Spleen (tissue), 13 donors: Measurements from ENCODE around the gene FBXL12. TPM values are rescaled to one million over a fixed set of nuclear protein-coding genes. Genes with fewer than 3 reads are reported as not detected.
A peak's percentile ranks its signal among the peaks of the same experiment; 100 is the strongest.

Experiments used
- DNase-seq: peaks from one replicate; pipeline ENCODE4 v3.0.0-alpha.2; 2020
- H3K27ac ChIP-seq, 8 donors: fragments of 200-600 bp; sonication (generic) in 7 of 8; 1 replicate in 4 of 8; 2 replicates in 4 of 8; pipeline versions ENCODE4 v1.5.0 to v1.8.0; 2016 to 2021; ENCODE audit warnings: inconsistent platforms in 4 of 8, mild to moderate bottlenecking in 4 of 8, moderate library complexity in 1 of 8
- H3K27me3 ChIP-seq, 7 donors: fragments of 200-600 bp; sonication (generic) in 6 of 7; replicated peaks in 1 of 7; 1 replicate in 4 of 7; 2 replicates in 3 of 7; pipeline versions ENCODE4 v1.5.0 to v1.8.0; 2016 to 2021; ENCODE audit warnings: inconsistent platforms in 3 of 7, mild to moderate bottlenecking in 1 of 7
- H3K36me3 ChIP-seq, 6 donors: fragments of 200-600 bp; sonication (generic) in 5 of 6; 1 replicate in 4 of 6; 2 replicates in 2 of 6; pipeline versions ENCODE4 v1.5.0 to v1.8.0; 2016 to 2021; ENCODE audit warnings: inconsistent platforms in 2 of 6
- H3K4me1 ChIP-seq, 6 donors: fragments of 200-600 bp; sonication (generic) in 5 of 6; 1 replicate in 3 of 6; 2 replicates in 3 of 6; pipeline versions ENCODE4 v1.5.0 to v1.8.0; 2016 to 2021; ENCODE audit warnings: inconsistent platforms in 3 of 6
- H3K4me3 ChIP-seq, 8 donors: fragments of 200-600 bp; sonication (generic) in 7 of 8; 1 replicate in 4 of 8; 2 replicates in 4 of 8; pipeline versions ENCODE4 v1.5.0 to v1.8.0; 2016 to 2021; ENCODE audit warnings: inconsistent platforms in 4 of 8, mild to moderate bottlenecking in 4 of 8, moderate library complexity in 2 of 8
- H3K9me3 ChIP-seq, 8 donors: fragments of 200-600 bp; sonication (generic) in 7 of 8; 1 replicate in 4 of 8; 2 replicates in 4 of 8; pipeline versions ENCODE4 v1.5.0 to v1.8.0; 2016 to 2021; ENCODE audit warnings: inconsistent platforms in 4 of 8
- CTCF ChIP-seq, 11 experiments: fragments of 200-600 bp in 7 of 11; fragments of 450-650 bp in 4 of 11; sonication (generic) in 4 of 11; IDR thresholded peaks in 8 of 11; conservative IDR thresholded peaks in 3 of 11; 1 replicate in 7 of 11; 2 replicates in 4 of 11; pipeline versions ENCODE4 v1.4.0 to v1.8.0; 2016 to 2021; ENCODE audit warnings: antibody characterized with exemption in 11 of 11, inconsistent platforms in 4 of 11, mild to moderate bottlenecking in 1 of 11
- POLR2A ChIP-seq, 3 donors: fragments of 450-650 bp; IDR thresholded peaks; one replicate each; pipeline ENCODE4 v1.5.1; 2017; ENCODE audit warnings: antibody characterized with exemption in 3 of 3, mild to moderate bottlenecking in 1 of 3
- POLR2AphosphoS5 ChIP-seq, 3 donors: sonication (generic); formaldehyde crosslinking; IDR thresholded peaks; one replicate each; pipeline ENCODE4 v1.5.1; 2017; ENCODE audit warnings: antibody characterized with exemption in 3 of 3
- WGBS, 5 donors: extraction: QIAGEN DNeasy Blood & Tissue Kit in 3 of 5; methylation state at CpG; one replicate each; pipeline versions ENCODE4 v1.1.5 to v1.1.7; 2013 to 2018; 5-methylcytosine and 5-hydroxymethylcytosine counted together
- intact Hi-C: fragments of 100-400 bp; cut with DNase I; formaldehyde crosslinking; loops from one replicate; pipeline ENCODE4 v1.15.0; 2023; ENCODE audit warnings: low total_unique reads
- long read RNA-seq, 2 donors: transcript quantifications; one replicate each; lab custom pipeline, GENCODE V29; 2026
- polyA plus RNA-seq, 3 donors: library from polyadenylated mRNA; stranded (reverse); fragments of 200-250 nt; gene quantifications; one replicate each; pipeline ENCODE4 v1.2.1, GENCODE V29; 2013
- total RNA-seq, 7 donors: library from RNA; depleted of rRNA in 3 of 7; stranded (reverse); fragments of >200 nt in 3 of 7; fragmentation: NEBNext Ultra II Directional in 4 of 7; extraction: Animal tissue kit (Norgen Biotek cat#: 25700) in 4 of 7; gene quantifications; one replicate each; pipeline versions ENCODE4 v1.1.0 to v1.2.1, GENCODE V29; 2016 to 2021
- donor health status: healthy with polysubstance abuse.
- donor health status: DM: no; HTN: no; CAD: no; lungs with moderate emphysema.
- donor health status: DM: no; HTN: no; CAD: no.
- donor health status: Bipolar disorder and iron deficiency.
- donor health status: healthy.
- donor health status: DM: no; HTN: no; CAD: no.
- donor health status: DM: yes; HTN: yes; CAD: no.

Gene FBXL12
- total RNA-seq, result 10 to 100 TPM; 19.8 to 31.9 (median 22.9) TPM
- polyA plus RNA-seq, result 10 to 100 TPM; 14.5 to 18.1 (median 16.0) TPM
- long read RNA-seq, donor 1, transcript FBXL12-201 (3 exons, 1,852 nt), result major isoform, 7 of 20 reads
- long read RNA-seq, donor 1, partial matches to known transcripts, result 5 of 20 reads
- long read RNA-seq, donor 1, other reads (novel, unspliced or antisense), result 0 of 20 reads
- long read RNA-seq, donor 2, transcript FBXL12-201 (3 exons, 1,852 nt), result major isoform, 5 of 437 reads
- long read RNA-seq, donor 2, partial matches to known transcripts, result 399 of 437 reads
- long read RNA-seq, donor 2, other reads (novel, unspliced or antisense), result 28 of 437 reads

GRCh38 chr19:9818734-9819595 lies at the start of gene FBXL12:
Gene FBXL12 (minus strand): TSS chr19:9819079. CDS start chr19:9818813, 266 bp downstream.
- intact Hi-C loops, result no loop called here
- H3K9me3 ChIP-seq, result peaks cover 0 to 19% (median 12%) of the 10 kb centered on the region in 8 donors
- peak within 1 kb of the TSS; percentile 73 to 99 (median 94) for H3K27ac ChIP-seq
- peaks cover 9 to 36% (median 24%) of the 10 kb centered on the region in 6 donors for H3K4me1 ChIP-seq
- DNase-seq, result peak; percentile 100
- 0 to 1% (median 1%) methylated on average over 71 to 82 of the region's 82 CpGs for WGBS, 5 donors
- peaks cover 0 to 30% (median 8%) of the 10 kb centered on the region in 6 donors for H3K36me3 ChIP-seq
- H3K27me3 ChIP-seq, result no peaks in the 10 kb centered on the region
- TF ChIP-seq POLR2AphosphoS5 (IDR thresholded peaks at IDR 0.05) (peak; percentile 87 to 94 (median 88)), CTCF (IDR thresholded peaks at IDR 0.05 in 8 of 11, conservative IDR thresholded peaks at IDR 0.05 in 3 of 11) (peak in 2 of 11 experiments; percentile 25 to 30), POLR2A (IDR thresholded peaks at IDR 0.05) (peak in 2 of 3 donors; percentile 21 to 23)
- H3K4me3 ChIP-seq, result peak within 1 kb of the TSS; percentile 72 to 97 (median 90)

- intact Hi-C loops, result no loop called here
- peaks cover 0 to 35% (median 8%) of the 10 kb centered on the region in 6 donors for H3K4me1 ChIP-seq
- H3K36me3 ChIP-seq, result no peaks in the 10 kb centered on the region
- WGBS, 5 donors, result 81 to 85% (median 83%) methylated on average over 16 of the region's 16 CpGs
- no peak overlapping the region for H3K4me3 ChIP-seq
- TF ChIP-seq CTCF (IDR thresholded peaks at IDR 0.05 in 8 of 11, conservative IDR thresholded peaks at IDR 0.05 in 3 of 11), result no peak
- no peak for TF ChIP-seq POLR2A (IDR thresholded peaks at IDR 0.05)
- no peak for TF ChIP-seq POLR2AphosphoS5 (IDR thresholded peaks at IDR 0.05)
- no peaks in the 10 kb centered on the region for H3K27me3 ChIP-seq
- H3K27ac ChIP-seq, result peak overlapping the region in 3 of 8 donors; percentile 19 to 61 (median 41)
- H3K9me3 ChIP-seq, result no peaks in the 10 kb centered on the region
- DNase-seq, result no peak
Measured at GRCh38 chr19:9865732-9866501, 47.0 kb upstream of the FBXL12 start.

DNA sequence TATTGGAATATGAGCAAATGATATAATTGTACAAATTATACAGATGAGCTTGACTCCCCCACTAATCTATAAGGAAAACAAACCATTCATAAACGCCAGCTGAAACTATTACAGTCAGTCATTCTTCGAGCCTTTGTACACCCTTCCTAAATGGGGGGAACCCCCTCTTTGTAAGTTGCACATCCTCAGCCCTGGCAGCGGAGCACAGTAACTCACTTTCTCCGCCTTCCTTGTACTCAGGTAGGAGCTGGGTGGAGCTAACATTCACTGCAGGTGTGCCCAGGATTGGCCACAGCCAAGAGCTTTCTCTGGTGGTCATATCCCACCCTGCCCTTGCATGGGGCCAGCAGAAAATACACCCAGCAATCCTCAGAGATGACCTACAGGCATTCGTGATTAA lies 44.9 kb upstream of the FBXL12 start:
- TF ChIP-seq POLR2AphosphoS5 (IDR thresholded peaks at IDR 0.05) (no peak), CTCF (IDR thresholded peaks at IDR 0.05 in 8 of 11, conservative IDR thresholded peaks at IDR 0.05 in 3 of 11) (no peak), POLR2A (IDR thresholded peaks at IDR 0.05) (no peak)
- no peaks in the 10 kb centered on the region for H3K36me3 ChIP-seq
- H3K9me3 ChIP-seq, result no peaks in the 10 kb centered on the region
- H3K27ac ChIP-seq, result no peak overlapping the region
- peaks cover 0 to 38% (median 8%) of the 10 kb centered on the region in 6 donors for H3K4me1 ChIP-seq
- intact Hi-C loops, result no loop called here
- no peak for DNase-seq
- no peak overlapping the region for H3K4me3 ChIP-seq
- H3K27me3 ChIP-seq, result no peaks in the 10 kb centered on the region
- WGBS, 5 donors, result 74 to 90% (median 84%) methylated on average over 5 of the region's 5 CpGs
